Loucy (cell line): ENCODE measurements around the gene AGXT.

ENCODE experiments used
- H2AFZ ChIP-seq: fragments of 200-600 bp; sonication (generic); 2 replicates; pipeline ENCODE4 v1.6.0; 2016; ENCODE audit warnings: antibody characterized with exemption, mild to moderate bottlenecking, low read length, moderate library complexity
- H3F3A ChIP-seq: fragments of 200-600 bp; 2 replicates; pipeline ENCODE4 v1.6.0; 2016; ENCODE audit warnings: antibody characterized with exemption, low read depth, mild to moderate bottlenecking
- H3K27me3 ChIP-seq: fragments of 200-600 bp; sonication (generic); 2 replicates; pipeline ENCODE4 v1.6.1; 2014; ENCODE audit warnings: low read length, mild to moderate bottlenecking; ENCODE audit not compliant: insufficient read depth, poor library complexity, severe bottlenecking
- H3K36me3 ChIP-seq: fragments of 200-600 bp; sonication (generic); 2 replicates; pipeline ENCODE4 v1.6.1; 2016; ENCODE audit warnings: low read length; ENCODE audit not compliant: insufficient read depth
- H3K4me1 ChIP-seq: fragments of 200-600 bp; sonication (generic); 2 replicates; pipeline ENCODE4 v1.5.1; 2014; ENCODE audit warnings: low read length, mild to moderate bottlenecking; ENCODE audit not compliant: insufficient read depth, poor library complexity, severe bottlenecking
- H3K4me2 ChIP-seq: fragments of 200-600 bp; sonication (generic); 2 replicates; pipeline ENCODE4 v1.6.0; 2014; ENCODE audit warnings: antibody characterized with exemption, low read length, low read depth, mild to moderate bottlenecking; ENCODE audit not compliant: poor library complexity, severe bottlenecking
- H3K4me3 ChIP-seq: fragments of 200-600 bp; sonication (generic); 2 replicates; pipeline ENCODE4 v1.5.1; 2014; ENCODE audit warnings: low read length, mild to moderate bottlenecking, mixed read lengths; ENCODE audit not compliant: poor library complexity, severe bottlenecking
- H3K79me2 ChIP-seq: fragments of 200-600 bp; sonication (generic); 2 replicates; pipeline ENCODE4 v1.6.1; 2014; ENCODE audit warnings: low read length; ENCODE audit not compliant: insufficient read depth
- H3K9ac ChIP-seq: fragments of 200-600 bp; sonication (generic); 2 replicates; pipeline ENCODE4 v1.6.0; 2014; ENCODE audit warnings: mild to moderate bottlenecking, low read depth, low read length, moderate library complexity; ENCODE audit not compliant: poor library complexity, severe bottlenecking
- H3K9me2 ChIP-seq: fragments of 200-600 bp; sonication (generic); replicated peaks from 2 replicates; pipeline ENCODE4 v1.6.1; 2016; ENCODE audit warnings: low read depth, low read length, mixed read lengths
- H3K9me3 ChIP-seq: fragments of 200-600 bp; sonication (generic); 2 replicates; pipeline ENCODE4 v1.6.1; 2014; ENCODE audit warnings: mild to moderate bottlenecking, antibody characterized with exemption, low read length, low read depth; ENCODE audit not compliant: insufficient read depth
- H4K20me1 ChIP-seq: fragments of 200-600 bp; sonication (generic); 2 replicates; pipeline ENCODE4 v1.6.0; 2014; ENCODE audit warnings: antibody characterized with exemption, low read length, mild to moderate bottlenecking; ENCODE audit not compliant: insufficient read depth, poor library complexity, severe bottlenecking
- EZH2phosphoT487 ChIP-seq: fragments of 200-600 bp; IDR thresholded peaks from 2 replicates; pipeline ENCODE4 v1.6.1; 2018; ENCODE audit warnings: antibody characterized with exemption, mild to moderate bottlenecking, moderate library complexity, borderline replicate concordance
- TF ChIP-seq, protein P1 (sequence below): fragments of 200-600 bp; sonication (generic); conservative IDR thresholded peaks from 2 replicates; pipeline ENCODE4 v1.5.1; 2014; ENCODE audit warnings: mild to moderate bottlenecking, antibody characterized with exemption, low read length

AGXT gene

DNA sequence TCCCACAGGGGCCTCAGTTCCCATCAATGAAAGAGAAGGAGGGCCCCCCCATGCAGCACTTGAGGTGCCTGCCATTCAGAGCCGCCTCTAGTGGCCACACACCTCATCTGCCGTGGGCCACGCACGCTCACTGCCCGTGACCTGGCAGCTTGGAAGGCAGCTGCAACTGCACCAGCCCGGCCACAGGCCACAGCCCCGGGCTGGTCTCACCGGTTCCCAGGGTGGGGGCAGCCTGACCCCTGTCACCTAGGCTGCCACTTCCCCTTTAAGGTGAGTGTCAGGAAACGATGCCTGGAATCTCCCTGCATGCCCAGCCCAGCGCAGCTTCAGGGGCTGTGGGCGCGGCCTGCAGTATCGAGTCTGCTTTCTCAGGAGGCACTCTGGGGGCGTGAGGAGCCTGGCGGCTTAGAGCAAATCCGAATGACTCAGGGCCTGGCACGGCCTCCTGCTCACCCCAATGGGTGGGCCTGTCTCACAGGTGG is 24.8 kb downstream of the AGXT start:
- Histone ChIP-seq H3K9me3 (peaks cover 6% of the 10 kb centered on the region; the same call in 1 of the 2 replicates), H2AFZ (no peak overlapping the region), H3K9me2 (no peaks in the 10 kb centered on the region), H3K4me3 (no peak overlapping the region), H3K79me2 (no peaks in the 10 kb centered on the region), H3K36me3 (no peaks in the 10 kb centered on the region), H3K27me3 (no peaks in the 10 kb centered on the region), H3K4me1 (no peaks in the 10 kb centered on the region), H3F3A (no peaks in the 10 kb centered on the region), H3K4me2 (no peak overlapping the region), H4K20me1 (no peaks in the 10 kb centered on the region), H3K9ac (no peak overlapping the region)
- TF ChIP-seq EZH2phosphoT487: no peak
- TF ChIP-seq, protein P1, sequence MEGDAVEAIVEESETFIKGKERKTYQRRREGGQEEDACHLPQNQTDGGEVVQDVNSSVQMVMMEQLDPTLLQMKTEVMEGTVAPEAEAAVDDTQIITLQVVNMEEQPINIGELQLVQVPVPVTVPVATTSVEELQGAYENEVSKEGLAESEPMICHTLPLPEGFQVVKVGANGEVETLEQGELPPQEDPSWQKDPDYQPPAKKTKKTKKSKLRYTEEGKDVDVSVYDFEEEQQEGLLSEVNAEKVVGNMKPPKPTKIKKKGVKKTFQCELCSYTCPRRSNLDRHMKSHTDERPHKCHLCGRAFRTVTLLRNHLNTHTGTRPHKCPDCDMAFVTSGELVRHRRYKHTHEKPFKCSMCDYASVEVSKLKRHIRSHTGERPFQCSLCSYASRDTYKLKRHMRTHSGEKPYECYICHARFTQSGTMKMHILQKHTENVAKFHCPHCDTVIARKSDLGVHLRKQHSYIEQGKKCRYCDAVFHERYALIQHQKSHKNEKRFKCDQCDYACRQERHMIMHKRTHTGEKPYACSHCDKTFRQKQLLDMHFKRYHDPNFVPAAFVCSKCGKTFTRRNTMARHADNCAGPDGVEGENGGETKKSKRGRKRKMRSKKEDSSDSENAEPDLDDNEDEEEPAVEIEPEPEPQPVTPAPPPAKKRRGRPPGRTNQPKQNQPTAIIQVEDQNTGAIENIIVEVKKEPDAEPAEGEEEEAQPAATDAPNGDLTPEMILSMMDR: no peak

DNA sequence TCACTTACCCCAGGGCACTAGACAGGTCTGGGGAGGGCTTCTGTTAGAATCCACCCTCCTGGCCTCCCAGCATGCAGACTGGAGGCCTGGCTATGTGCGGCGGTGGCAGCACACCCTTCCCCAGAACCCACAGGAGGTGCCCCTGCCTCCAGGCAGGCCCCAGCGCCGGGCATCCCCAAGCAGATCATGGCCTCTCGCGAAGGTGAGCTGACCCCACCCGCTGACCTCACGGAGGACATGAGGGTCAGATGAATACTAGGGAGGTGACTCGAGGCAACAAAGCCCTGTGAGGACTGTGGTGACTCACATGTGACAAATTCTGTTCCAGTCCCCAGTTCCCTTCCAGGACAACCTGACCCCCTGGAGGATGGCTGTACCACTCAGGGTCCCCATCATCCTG is 25.4 kb downstream of the AGXT start:
- TF ChIP-seq EZH2phosphoT487: no peak
- TF ChIP-seq, protein P1: no peak
- H3K79me2 ChIP-seq: no peaks in the 10 kb centered on the region
- no peak overlapping the region for H3K4me2 ChIP-seq
- H3K9me2 ChIP-seq: no peaks in the 10 kb centered on the region
- H3K36me3 ChIP-seq: no peaks in the 10 kb centered on the region
- H3K4me1 ChIP-seq: no peaks in the 10 kb centered on the region
- H3K27me3 ChIP-seq: no peaks in the 10 kb centered on the region
- no peaks in the 10 kb centered on the region for H3F3A ChIP-seq
- H3K4me3 ChIP-seq: no peak overlapping the region
- no peak overlapping the region for H3K9ac ChIP-seq
- H2AFZ ChIP-seq: no peak overlapping the region
- H4K20me1 ChIP-seq: no peaks in the 10 kb centered on the region
- peaks cover 6% of the 10 kb centered on the region; the same call in 1 of the 2 replicates for H3K9me3 ChIP-seq

DNA sequence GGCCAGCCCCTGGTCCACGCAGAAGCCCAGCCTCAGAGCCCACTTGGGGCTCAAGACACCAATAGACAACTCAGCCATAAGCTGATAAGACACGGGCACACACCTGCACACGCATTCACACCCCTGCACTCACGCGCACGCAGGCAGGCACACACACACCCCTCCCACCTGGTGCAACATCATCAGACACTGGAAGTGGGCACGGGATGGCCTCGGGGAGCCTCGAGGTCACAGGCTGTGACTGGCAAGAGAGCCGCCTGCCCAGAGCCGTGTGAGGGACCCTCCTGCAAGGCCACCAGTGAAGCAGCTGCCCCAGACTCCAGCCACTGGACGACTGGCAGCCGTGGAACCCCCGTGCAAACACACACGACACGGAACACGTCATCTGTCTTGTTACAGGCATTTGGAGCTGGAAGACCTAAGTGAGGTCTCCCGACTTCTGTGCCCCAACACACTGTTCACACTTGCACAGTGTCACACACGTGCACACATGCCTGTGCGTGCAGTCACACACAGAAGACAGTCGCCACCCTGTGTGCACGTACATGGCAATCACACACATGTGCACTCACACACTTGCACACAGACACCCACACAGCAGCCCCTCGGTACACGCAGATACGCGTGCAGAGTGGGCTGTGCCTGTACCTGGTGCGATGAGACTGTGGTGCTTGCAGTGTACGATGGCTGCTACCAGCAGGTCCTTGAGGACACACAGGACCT is 26.4 kb downstream of the AGXT start:
- H3K4me1 ChIP-seq: no peaks in the 10 kb centered on the region

More for the DNA sequence above, 26.4 kb downstream of the AGXT start:
- TF ChIP-seq, protein P1: no peak
- no peak for TF ChIP-seq EZH2phosphoT487
- no peaks in the 10 kb centered on the region for H3K9me2 ChIP-seq
- no peak overlapping the region for H3K9ac ChIP-seq
- no peaks in the 10 kb centered on the region for H3F3A ChIP-seq
- no peaks in the 10 kb centered on the region for H3K36me3 ChIP-seq
- H2AFZ ChIP-seq: no peak overlapping the region
- H3K4me3 ChIP-seq: no peak overlapping the region
- no peak overlapping the region for H3K4me2 ChIP-seq
- H3K9me3 ChIP-seq: no peaks in the 10 kb centered on the region; the same call in 1 of the 2 replicates
- H3K79me2 ChIP-seq: no peaks in the 10 kb centered on the region
- no peaks in the 10 kb centered on the region for H3K27me3 ChIP-seq
- no peaks in the 10 kb centered on the region for H4K20me1 ChIP-seq
